Cerebellar nuclear complex (tissue), 1 donor: ENCODE data around the gene MAEA.
"Not testable (repeated sequence)": the region's sequence is repeated elsewhere in the genome, so short reads cannot be mapped to it uniquely, and the experiment has no call there.

Source experiments
- DNase-seq, 2 experiments: peaks; one replicate each; lab custom pipeline; 2025; lab: John Stamatoyannopoulos, UW

MAEA gene

GRCh38 chr4:1335193-1335883 is 45.6 kb downstream of the MAEA start:
- not testable (repeated sequence) for DNase-seq

GRCh38 chr4:1336088-1336491 is 46.4 kb downstream of the MAEA start:
- DNase-seq, result no peak

GRCh38 chr4:1337376-1337831 is 47.7 kb downstream of the MAEA start:
- no peak for DNase-seq

GRCh38 chr4:1337951-1338751 is 48.5 kb downstream of the MAEA start:
- no peak for DNase-seq

- no peak for DNase-seq
Observed at GRCh38 chr4:1338752-1339414, 49.2 kb downstream of the MAEA start.

- DNase-seq, result no peak
Observed at GRCh38 chr4:1339489-1339888, 49.8 kb downstream of the MAEA start.

GRCh38 chr4:1340181-1340747 is 50.6 kb downstream of the MAEA start:
- DNase-seq, result no peak

GRCh38 chr4:1340861-1341260 is 51.2 kb downstream of the MAEA start:
- no peak for DNase-seq

GRCh38 chr4:1342003-1342402 is 52.3 kb downstream of the MAEA start:
- DNase-seq, result no peak

GRCh38 chr4:1344696-1345095 is 55.0 kb downstream of the MAEA start:
- DNase-seq, result no peak

DNA sequence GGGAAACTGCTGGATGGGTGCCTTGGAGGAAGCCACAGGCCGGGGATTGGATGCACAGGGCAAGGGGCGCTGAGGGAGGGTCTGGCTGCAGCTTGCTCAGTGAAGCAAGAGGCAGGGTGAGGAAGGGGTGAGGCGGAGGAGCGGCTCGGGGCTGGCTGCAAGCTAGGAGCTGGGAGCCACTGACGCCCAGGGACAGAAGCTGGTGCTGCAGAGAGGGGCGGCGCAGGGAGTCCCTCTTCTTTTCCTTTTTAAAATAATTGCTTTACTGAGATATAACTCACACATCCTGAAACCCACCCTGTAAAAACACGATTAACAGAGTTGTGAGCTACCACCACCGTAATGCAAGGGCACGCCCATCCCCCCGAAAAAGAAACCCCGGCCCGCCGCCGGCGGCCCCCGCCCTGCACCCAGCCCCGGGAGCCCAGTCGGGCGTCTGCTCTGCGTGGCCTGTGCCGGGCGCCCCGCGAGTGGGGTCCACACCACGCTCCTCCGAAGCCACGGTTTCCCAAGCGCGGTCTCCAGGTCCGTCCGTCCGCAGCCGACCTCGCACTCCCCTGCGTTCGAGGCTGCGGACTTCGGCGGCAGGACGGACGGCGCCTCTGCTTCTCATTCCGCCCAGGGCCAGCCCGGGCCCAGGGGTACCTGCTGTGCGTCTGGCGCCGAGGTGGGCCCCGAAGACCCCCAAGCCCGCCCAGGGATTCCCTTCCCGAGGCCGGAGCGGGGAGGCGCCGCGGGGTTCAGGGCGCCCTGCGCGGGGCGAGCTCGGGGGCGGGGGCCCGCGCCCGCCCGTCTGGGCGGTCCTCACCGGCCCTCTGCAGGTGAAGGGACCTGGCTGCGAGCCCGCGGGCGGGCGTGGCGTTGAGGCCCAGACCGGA is 56.5 kb downstream of the MAEA start:
- no peak for DNase-seq

GRCh38 chr4:1346781-1347409 is 57.2 kb downstream of the MAEA start, which contains the start of gene UVSSA:
TSS of gene UVSSA (plus strand) at chr4:1347208. CDS start at chr4:1348092, 884 bp downstream.
- DNase-seq, result peak; percentile 98 to 99

- peak in 1 of 2 experiments; percentile 31 for DNase-seq
Observed at GRCh38 chr4:1347410-1347864, 57.7 kb downstream of the MAEA start.

DNA sequence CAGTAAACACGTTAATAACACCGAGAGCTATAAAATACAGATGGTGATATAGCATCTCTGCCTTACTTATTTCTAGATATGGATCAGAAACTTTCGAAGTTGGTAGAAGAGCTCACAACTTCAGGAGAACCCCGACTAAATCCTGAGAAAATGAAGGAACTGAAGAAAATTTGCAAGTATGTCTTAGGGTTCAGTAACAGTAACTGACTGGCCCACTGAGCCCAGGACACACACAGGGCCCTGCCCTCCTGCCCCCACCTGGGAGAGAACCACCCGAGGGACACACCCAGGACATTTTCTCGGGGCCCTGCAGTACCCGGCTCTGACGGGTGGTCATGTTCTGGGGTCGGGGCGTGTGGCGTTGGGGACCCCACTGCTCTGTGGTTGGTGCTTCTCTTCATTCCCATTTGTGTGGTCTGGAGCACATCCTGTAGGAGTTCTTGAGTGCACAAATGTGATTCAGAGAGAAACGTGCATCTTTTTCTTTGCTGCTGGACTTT is 58.4 kb downstream of the MAEA start:
- DNase-seq, result no peak

GRCh38 chr4:1348746-1349145 is 59.1 kb downstream of the MAEA start:
- no peak for DNase-seq

DNA sequence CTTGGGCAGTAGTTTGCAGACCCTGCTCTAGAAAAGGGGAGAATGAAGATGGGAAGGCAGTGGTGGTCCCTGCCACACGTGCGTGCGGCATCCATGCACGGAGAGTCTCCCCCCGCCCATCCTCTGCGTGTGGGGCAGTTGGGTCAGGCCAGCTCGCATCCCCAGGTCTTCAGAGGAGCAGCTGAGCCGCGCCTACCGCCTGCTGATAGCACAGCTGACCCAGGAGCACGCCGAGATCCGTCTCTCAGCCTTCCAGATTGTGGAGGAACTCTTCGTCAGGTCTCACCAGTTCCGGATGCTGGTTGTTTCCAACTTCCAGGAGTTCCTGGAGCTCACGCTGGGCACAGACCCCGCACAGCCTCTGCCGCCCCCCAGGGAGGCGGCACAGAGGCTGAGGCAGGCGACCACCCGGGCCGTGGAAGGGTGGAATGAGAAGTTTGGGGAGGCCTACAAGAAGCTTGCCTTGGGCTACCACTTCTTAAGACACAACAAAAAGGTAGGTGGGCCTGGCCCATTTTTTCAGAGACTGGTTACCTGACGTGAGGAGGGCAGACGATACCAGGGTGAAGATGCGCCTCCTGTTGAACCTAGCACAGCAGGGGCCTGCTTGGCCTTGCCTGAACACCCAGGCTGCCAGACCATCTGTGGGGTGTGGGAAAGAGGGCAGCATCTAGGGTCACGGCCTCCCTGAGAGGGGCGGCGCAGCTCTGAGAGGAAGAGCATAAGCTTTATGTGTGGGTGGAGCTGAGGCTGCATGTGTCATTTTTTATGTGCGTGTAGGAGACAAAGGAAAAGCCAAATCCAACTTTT is 59.9 kb downstream of the MAEA start:
- no peak for DNase-seq

- DNase-seq, result no peak
Observed at GRCh38 chr4:1350169-1350520, 60.5 kb downstream of the MAEA start.

DNA sequence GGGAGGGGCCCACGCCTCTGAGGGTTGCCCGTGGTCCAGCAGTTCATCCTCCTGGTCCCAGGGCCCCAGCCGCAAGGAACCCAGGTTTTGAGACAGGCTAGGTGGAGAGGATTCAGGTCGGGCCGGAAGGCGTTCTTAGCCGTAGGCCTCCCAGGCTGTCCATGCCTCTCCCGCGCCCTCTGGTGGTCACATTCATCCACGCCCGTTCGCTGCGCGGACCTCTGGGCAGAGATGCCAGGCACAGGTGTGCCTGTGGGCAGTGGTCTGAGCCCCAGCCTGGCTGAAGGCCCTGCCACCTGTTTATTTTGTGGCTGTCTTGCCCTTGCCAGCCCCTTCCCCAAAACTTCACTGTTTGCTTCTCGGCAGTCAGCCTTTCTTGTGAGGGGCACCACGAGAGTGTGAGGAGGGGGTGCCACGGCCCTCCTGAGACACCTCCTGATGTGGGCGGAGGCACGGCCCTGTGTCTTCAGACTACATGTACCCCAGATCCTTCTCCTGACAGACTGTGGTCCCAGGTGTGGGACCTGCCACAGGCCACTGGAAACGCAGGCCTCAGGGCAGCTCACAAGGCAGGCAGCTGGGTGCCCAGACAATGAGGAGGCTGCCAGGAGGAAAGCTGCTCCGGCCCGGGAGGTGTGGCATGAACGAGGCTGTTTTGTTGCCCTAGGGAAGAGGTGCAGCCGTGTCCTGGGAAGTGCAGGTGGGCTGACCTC is 62.3 kb downstream of the MAEA start:
- DNase-seq, result peak in 1 of 2 experiments; percentile 67

GRCh38 chr4:1352567-1352900 is 62.8 kb downstream of the MAEA start:
- DNase-seq, result no peak
